T-helper 2 cell treated with Interferon-gamma antibody and Interleukin-4, amounts not matched to agents 100 ng/mL and 5 ng/mL, for 36 hours (primary cell): Measurements from ENCODE around the gene EIF4G3. TPM values are rescaled to one million over a fixed set of nuclear protein-coding genes. Genes with fewer than 3 reads are reported as not detected.
"Not testable (repeated sequence)": the region's sequence is repeated elsewhere in the genome, so short reads cannot be mapped to it uniquely, and the experiment has no call there.

Source experiments
- intact Hi-C: fragments of 100-400 bp; cut with micrococcal nuclease; formaldehyde crosslinking; loops from one replicate; pipeline ENCODE4 v1.15.1; 2023
- total RNA-seq: library from RNA; stranded (reverse); gene quantifications from 2 replicates; pipeline ENCODE4 v1.2.3, GENCODE V29; 2022

The EIF4G3 gene
- total RNA-seq, 1 donor from 2014 or later: 48.4 TPM

- intact Hi-C loops: no loop called here
Measured at GRCh38 chr1:20949871-20950590, 226.7 kb downstream of the EIF4G3 start.

- intact Hi-C loops: no loop called here
Measured at GRCh38 chr1:20948101-20948500, 228.6 kb downstream of the EIF4G3 start.

GRCh38 chr1:20947409-20947808 is 229.3 kb downstream of the EIF4G3 start:
- intact Hi-C loops: no loop called here

GRCh38 chr1:20936621-20937020 is 240.1 kb downstream of the EIF4G3 start:
- intact Hi-C loops: no loop called here

- intact Hi-C loops: no loop called here
Measured at GRCh38 chr1:20936216-20936615, 240.5 kb downstream of the EIF4G3 start.

- intact Hi-C loops: no loop called here
Measured at GRCh38 chr1:20935717-20936116, 241.0 kb downstream of the EIF4G3 start.

- intact Hi-C loops: no loop called here
Measured at GRCh38 chr1:20932437-20932977, 244.2 kb downstream of the EIF4G3 start.

GRCh38 chr1:20931930-20932436 is 244.7 kb downstream of the EIF4G3 start:
- intact Hi-C loops: no loop called here

- intact Hi-C loops: no loop called here
Measured at GRCh38 chr1:20930427-20930826, 246.3 kb downstream of the EIF4G3 start.

GRCh38 chr1:20928146-20928545 is 248.6 kb downstream of the EIF4G3 start:
- intact Hi-C loops: no loop called here

- intact Hi-C loops: no loop called here
Measured at GRCh38 chr1:20921285-20921684, 255.4 kb downstream of the EIF4G3 start.

- intact Hi-C loops: no loop called here
Measured at GRCh38 chr1:20913242-20913641, 263.5 kb downstream of the EIF4G3 start.

GRCh38 chr1:20907526-20907925 is 269.2 kb downstream of the EIF4G3 start:
- intact Hi-C loops: not testable (repeated sequence)

GRCh38 chr1:20903437-20903836 is 273.3 kb downstream of the EIF4G3 start:
- intact Hi-C loops: no loop called here

- intact Hi-C loops: no loop called here
Measured at GRCh38 chr1:20900056-20900455, 276.6 kb downstream of the EIF4G3 start.

- intact Hi-C loops: no loop called here
Measured at GRCh38 chr1:20899154-20899972, 277.3 kb downstream of the EIF4G3 start.

- intact Hi-C loops: no loop called here
Measured at GRCh38 chr1:20896826-20897225, 279.9 kb downstream of the EIF4G3 start.

GRCh38 chr1:20893931-20894330 is 282.8 kb downstream of the EIF4G3 start:
- intact Hi-C loops: no loop called here

GRCh38 chr1:20891091-20891490 is 285.6 kb downstream of the EIF4G3 start:
- intact Hi-C loops: no loop called here

- intact Hi-C loops: no loop called here
Measured at GRCh38 chr1:20887246-20887645, 289.5 kb downstream of the EIF4G3 start.

GRCh38 chr1:20885121-20885520 is 291.6 kb downstream of the EIF4G3 start:
- intact Hi-C loops: no loop called here

- intact Hi-C loops: no loop called here
Measured at GRCh38 chr1:20884513-20884912, 292.2 kb downstream of the EIF4G3 start.
